ENCODE results near the gene CORO2B.

CORO2B gene

GRCh38 chr15:68554721-68555678, 23.8 kb upstream of the CORO2B start:
- no peak for DNase-seq

GRCh38 chr15:68555679-68556037, 23.1 kb upstream of the CORO2B start:
- no peak for DNase-seq

- DNase-seq, result no peak
Measured at GRCh38 chr15:68556139-68556990, 22.4 kb upstream of the CORO2B start.

GRCh38 chr15:68557469-68558317, 21.1 kb upstream of the CORO2B start:
- no peak for DNase-seq

- DNase-seq, result no peak
Measured at GRCh38 chr15:68558318-68559305, 20.2 kb upstream of the CORO2B start.

- peak; percentile 38 for DNase-seq
Measured at GRCh38 chr15:68559345-68560310, 19.2 kb upstream of the CORO2B start.

DNA sequence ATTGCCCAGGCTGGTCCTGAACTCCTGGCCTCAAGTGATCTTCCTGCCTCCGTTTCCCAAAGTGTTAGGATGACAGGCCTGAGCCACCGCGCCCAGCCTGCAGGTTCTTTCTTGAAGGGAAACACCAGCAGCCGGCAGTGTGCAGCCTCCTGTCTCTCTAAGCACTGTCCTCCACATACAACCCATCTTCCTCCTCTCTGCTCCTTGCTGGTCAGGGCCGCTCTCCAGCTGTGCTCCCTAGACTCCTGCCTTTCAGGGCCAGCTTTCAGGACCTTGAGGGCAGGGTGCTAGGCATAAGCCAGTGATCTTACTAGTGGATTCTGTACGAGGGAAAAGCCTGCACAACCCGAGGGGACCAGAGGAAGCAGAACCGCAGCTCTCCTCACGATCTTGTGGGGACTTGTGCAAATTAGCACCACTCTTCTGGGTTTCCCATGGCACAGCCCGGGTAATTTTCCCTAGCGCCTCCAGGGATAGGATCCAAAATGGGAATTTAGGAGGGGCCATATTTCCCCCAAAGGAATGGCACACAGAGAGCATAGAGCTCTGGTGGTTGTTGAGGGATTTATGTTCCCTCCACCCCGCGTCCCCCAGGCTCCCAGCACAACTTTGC, 18.2 kb upstream of the CORO2B start:
- no peak for DNase-seq

- no peak for DNase-seq
Measured at GRCh38 chr15:68561171-68561900, 17.5 kb upstream of the CORO2B start.

- no peak for DNase-seq
Measured at GRCh38 chr15:68561901-68562300, 16.9 kb upstream of the CORO2B start.

DNA sequence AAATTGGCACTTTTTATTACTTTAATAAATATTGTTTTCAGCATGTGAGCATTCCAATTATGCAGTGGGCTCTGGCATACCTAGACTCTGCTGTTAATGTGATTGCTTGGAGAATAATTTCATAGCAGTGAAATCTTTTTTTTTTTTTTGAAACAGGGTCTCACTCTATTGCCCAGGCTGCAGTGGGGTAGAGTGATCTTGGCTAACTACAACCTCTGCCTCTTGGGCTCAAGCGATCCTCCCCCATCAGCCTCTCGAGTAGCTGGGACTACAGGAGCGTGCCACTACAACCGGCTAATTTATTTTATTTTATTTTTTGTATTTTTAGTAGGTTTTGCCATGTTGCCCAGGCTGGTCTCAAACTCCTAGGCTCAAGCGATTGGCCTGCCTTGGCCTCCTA, 14.6 kb upstream of the CORO2B start:
- no peak for DNase-seq

- no peak for DNase-seq
Measured at GRCh38 chr15:68565234-68565633, 13.6 kb upstream of the CORO2B start.

DNA sequence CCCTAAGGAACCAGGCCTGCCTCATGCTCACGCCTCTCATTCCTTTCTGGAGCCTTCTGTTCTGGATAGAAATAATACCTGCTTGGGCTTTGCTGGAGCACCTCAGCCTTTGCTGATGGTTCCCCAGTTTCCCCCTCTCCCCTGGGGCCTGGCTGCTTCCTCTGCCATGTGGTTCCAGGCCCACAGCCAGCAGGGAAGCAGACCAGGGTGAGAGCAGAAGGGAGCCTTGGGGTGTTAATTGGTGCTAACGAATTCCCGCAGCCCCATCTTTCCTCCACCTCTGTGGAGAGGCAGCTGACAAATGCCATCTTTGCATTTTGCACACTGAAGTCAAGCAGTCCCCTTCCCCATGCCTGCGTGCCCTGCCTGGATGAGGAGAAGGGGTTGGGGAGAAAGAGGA, 13.1 kb upstream of the CORO2B start:
- no peak for DNase-seq

DNA sequence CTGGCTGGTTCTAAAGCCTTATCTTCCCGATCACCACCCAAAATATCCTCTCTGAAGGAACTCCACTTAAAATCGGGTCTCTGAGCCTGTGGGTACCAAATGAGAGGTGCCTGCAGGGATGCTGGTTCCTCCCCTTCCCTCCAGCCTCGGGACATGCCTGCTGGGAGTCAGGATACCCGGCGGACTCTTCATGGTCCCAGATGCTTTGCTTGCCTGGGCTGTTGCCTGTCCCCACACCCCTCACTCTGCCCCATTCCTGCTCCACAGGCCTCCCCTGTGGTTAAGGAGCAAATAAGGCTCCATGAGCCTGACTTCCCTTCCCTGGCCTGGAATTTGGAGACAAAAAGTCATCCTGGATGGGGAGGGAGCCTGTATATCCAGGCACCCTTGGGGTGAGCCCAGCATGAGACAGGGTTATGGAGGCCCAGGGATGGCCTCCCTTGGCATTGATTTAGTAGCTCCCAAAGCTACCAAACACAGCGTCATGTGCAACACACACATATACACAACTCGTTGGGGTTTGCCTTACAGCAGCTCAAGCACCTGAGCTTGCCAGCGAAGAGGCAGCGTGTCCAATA, 12.3 kb upstream of the CORO2B start:
- no peak for DNase-seq

GRCh38 chr15:68567345-68567744, 11.4 kb upstream of the CORO2B start:
- no peak for DNase-seq

- no peak for DNase-seq
Measured at GRCh38 chr15:68570974-68571373, 7.8 kb upstream of the CORO2B start.

DNA sequence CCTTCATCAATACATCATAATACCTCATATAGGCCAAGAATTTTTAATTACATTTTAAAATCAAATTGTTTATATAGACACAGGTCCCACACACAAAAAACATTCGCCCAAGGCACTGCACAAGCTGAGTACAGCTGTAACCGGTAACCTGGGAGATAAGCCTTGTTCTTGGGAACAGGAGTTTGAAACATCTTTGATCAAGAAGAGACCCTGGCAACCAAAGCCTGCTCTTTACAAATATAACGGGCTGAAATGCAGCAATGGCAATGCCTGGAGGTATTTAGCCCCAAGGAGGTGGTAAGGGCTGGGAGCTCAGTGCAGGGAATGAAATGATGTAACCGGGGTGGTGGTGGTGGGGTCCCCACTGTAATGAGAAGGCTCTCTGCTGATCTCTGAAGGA, 7.2 kb upstream of the CORO2B start:
- DNase-seq, result no peak

DNA sequence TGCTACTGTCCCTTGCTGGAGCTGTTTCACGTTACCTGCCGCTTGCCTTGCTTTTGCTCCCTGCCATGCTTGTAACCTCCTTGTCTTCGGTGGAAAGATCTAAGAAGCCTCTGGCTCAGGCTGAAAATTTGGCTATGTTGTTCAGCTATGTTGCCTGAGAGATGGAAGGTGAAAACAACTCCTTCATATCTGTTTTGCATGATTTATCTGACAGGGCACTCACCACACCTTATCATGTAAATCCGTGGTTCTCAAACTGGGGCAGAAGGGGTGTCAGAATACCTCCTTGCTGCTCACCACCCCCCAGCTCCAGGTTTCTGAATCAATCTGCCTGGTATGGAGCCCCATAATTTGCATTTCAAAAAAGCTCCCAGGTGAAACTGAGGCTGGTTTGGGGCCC, 6.5 kb upstream of the CORO2B start:
- DNase-seq, result no peak

- DNase-seq, result no peak
Measured at GRCh38 chr15:68572921-68573320, 5.9 kb upstream of the CORO2B start.

GRCh38 chr15:68574046-68574445, 4.7 kb upstream of the CORO2B start:
- no peak for DNase-seq
